Left ventricle myocardium superior (tissue), 1 donor: ENCODE data around the gene MOSMO. TPM values are rescaled to one million over a fixed set of nuclear protein-coding genes. Genes with fewer than 3 reads are reported as not detected.
"Not testable (repeated sequence)": the region's sequence is repeated elsewhere in the genome, so short reads cannot be mapped to it uniquely, and the experiment has no call there.

Experiments
- ATAC-seq: fragments of 200-7000 bp; cut with Tn5 transposase; one replicate; pipeline ENCODE4 v1.9.1; 2020; ENCODE audit warnings: mild to moderate bottlenecking, moderate library complexity
- DNase-seq: peaks from one replicate; pipeline ENCODE4 v3.0.0-alpha.2; 2020
- intact Hi-C: fragments of 100-400 bp; cut with micrococcal nuclease; formaldehyde crosslinking; loops from one replicate; pipeline ENCODE4 v1.11.0; 2022
- total RNA-seq: library from RNA; stranded (reverse); fragmentation: NEBNext Ultra II Directional; extraction: Animal tissue kit (Norgen Biotek cat#: 25700); gene quantifications from one replicate; pipeline ENCODE4 v1.2.1, GENCODE V29; 2021
- donor health status: DM: no; HTN: yes; CAD: no; lungs with severe emphysema.

MOSMO gene
- total RNA-seq, 1 donor from 2014 or later, result 11.3 TPM

DNA sequence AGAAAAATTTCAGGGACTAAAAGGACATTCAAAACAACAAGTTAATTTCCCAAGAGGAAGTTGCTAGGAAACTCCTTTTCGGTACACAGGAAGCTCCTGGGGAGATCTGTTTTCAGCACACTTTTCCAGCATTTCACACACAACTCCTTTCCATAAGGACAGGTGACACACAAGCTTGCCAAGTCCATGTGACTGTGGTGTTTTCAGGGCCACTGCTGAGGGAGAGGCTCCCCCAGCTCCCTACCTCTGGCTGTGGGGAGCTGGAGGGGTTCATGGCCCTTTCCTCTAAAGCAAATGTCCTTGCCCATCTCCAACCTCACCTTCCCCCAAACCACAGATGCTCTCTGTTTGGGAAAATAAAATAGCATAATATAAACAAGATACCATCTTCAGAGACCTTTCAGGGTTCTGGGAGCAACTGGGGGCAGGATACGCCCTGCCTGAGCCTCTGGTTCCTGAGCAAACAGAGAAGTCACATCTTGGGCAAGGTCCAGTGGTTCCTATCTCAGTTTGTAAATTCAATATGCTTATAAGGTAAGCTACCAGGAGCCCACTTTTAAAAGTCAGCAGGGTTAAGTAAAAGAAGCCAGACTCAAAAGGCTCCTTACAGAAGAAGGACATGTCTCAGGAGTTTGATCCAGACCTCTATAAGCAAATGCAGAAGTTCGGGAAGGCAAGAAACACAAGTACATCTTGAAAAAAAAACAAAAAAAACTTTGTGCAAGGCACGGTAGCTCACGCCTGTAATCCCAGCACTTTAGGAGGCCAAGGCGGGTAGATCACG is 10.0 kb upstream of the MOSMO start:
- no peak for ATAC-seq
- intact Hi-C loops, result loop anchor here (5.0 kb wide), 1 partner anchor 189 kb away; no protein-coding TSS in a partner anchor
- DNase-seq, result no peak

DNA sequence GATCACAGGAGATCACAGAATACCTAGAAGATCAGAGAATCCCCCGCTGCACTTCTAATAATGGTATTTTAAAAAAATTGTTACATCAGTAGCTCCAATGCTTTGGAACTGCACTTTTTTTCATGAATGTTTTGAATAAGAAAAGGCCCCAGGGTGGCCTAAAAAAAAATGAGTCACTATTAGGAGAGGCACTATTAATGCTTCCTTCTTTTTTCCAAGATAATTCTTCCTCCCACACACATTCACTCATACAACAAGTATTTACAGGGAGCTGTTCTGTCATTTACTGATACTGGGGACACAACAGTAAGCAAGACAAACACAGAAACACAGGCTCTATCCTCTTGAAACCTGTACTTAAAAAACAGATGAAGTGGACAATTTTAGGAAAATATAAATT is 6.3 kb upstream of the MOSMO start:
- intact Hi-C loops, result loop anchor here (5.0 to 10.0 kb wide), 3 partner anchors 76 to 293 kb away; partner anchors contain the start of gene POLR3E
- DNase-seq, result no peak
- peak; percentile 27 for ATAC-seq

DNA sequence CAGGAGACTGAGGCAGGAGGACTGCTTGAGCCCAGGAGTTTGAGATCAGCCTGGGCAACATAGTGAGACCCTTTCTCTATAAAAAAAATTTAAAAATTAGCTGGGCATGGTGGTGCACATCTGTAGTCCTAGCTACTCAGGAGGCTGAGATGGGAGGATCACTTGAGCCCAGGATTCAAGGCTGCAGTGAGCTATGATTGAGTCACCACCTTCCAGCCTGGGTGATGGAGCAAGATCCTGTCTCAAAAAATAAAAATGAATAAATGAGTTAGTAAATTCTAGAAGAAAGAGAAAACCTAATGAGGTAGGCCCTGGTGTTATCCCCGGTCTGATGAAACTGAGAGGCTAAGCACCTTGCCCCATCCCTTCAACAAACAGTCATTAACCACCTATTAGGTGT is 5.9 kb upstream of the MOSMO start:
- not testable (repeated sequence) for ATAC-seq, DNase-seq
- intact Hi-C loops, result loop anchor here (5.0 to 10.0 kb wide), 3 partner anchors 75 to 293 kb away; partner anchors contain the start of gene POLR3E

GRCh38 chr16:22003195-22003594 is 4.7 kb upstream of the MOSMO start:
- DNase-seq (no peak), ATAC-seq (no peak)
- intact Hi-C loops, result loop anchor here (5.0 to 10.0 kb wide), 3 partner anchors 74 to 292 kb away; partner anchors contain the start of gene POLR3E

DNA sequence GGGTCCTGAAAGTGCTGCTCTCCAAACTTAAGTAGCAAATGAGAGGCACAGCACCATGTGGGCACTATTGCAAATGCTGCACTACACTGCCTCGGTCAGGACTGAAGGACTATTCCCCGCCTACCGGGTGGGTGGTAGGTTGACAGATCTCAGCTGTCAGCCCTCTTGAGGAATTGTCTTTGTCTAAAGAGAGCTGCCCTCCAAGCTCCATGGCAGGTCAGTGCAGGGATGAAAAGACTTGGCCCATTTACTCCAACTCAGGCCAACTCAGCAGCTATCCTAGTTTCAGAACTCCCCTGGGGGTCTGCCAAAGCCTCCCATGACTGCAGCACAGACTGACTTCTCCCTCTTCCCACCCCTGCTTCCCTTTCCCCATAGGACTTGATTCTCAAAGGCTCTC is 3.6 kb upstream of the MOSMO start:
- ATAC-seq, result no peak
- DNase-seq, result no peak
- intact Hi-C loops, result loop anchor here (5.0 to 10.0 kb wide), 3 partner anchors 73 to 290 kb away; partner anchors contain the start of gene POLR3E

- DNase-seq (no peak), ATAC-seq (no peak)
- intact Hi-C loops, result loop anchor here (10.0 kb wide), 1 partner anchor 289 kb away; the partner anchor contains the start of gene POLR3E
These were observed 2.2 kb upstream of the MOSMO start for GRCh38 chr16:22005746-22006145.

GRCh38 chr16:22006636-22007035 is 1.3 kb upstream of the MOSMO start:
- DNase-seq (no peak), ATAC-seq (no peak)
- intact Hi-C loops, result loop anchor here (10.0 kb wide), 1 partner anchor 288 kb away; the partner anchor contains the start of gene POLR3E

- no peak for DNase-seq
- ATAC-seq, result no peak
- intact Hi-C loops, result loop anchor here (10.0 kb wide), 1 partner anchor 288 kb away; the partner anchor contains the start of gene POLR3E
These were observed 777 bp upstream of the MOSMO start for GRCh38 chr16:22007159-22007508.

DNA sequence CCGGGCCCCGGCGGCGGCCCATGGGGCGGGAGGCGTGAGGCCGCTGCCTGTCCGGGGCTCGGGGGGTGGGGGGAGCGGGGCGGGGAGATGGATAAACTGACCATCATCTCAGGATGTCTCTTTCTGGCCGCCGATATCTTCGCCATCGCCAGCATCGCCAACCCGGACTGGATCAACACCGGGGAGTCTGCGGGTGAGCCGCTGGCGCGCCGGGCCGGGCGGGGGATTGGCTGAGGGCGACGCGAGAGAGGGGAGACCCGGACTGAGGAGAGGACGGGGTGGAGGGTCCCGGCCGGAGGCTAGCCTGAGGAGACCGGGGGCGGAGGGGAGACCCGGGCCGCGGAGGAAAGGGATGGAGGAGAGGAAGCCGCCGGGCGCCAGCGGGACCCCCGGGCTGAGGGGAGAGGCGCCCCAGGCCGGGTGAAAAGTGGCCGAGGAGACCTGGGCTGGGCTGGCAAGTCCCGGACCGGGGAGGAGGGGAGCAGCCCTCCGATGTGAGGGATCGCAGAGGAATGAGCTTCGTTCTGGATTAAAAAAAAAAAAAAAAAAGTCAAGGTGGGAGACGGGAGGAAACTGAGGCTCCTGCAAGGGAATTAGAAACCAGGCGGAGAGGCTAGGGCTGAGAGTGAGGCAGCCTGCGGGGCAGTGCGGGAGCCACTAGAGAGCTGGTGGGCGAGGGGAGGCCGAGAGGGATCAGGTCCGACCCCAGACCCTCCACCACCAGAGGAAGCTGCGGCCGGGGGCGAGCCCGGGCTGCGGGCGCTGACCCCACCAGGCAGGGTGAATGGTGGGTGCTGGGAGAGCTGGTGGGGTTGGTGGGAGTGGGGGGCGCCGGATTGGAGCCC is 526 bp downstream of the MOSMO start:
- ATAC-seq, result peak; percentile 12
- intact Hi-C loops, result loop anchor here (10.0 kb wide), 1 partner anchor 286 kb away; the partner anchor contains the start of gene POLR3E
- peak; percentile 37 for DNase-seq

DNA sequence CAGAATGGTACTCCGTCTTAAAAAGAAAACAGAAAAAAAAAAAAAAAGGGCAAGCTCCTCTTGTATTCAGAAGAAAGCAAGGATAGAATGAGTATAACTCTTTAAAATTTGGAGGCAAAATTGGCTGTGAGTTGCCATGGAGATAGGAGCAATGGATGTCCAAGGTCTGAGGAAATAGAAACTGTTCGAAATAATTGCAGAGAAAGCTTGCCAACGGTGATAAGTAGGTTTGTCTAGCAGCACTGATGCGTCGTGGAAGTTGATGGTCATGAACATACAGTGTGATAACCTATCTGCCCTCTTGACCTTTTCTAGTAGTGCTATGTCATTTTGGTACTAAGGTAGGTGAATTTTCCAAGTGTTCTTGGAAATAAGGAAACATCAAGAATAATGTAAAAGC is 3.0 kb downstream of the MOSMO start:
- intact Hi-C loops, result no loop called here
- ATAC-seq (no peak), DNase-seq (no peak)

DNA sequence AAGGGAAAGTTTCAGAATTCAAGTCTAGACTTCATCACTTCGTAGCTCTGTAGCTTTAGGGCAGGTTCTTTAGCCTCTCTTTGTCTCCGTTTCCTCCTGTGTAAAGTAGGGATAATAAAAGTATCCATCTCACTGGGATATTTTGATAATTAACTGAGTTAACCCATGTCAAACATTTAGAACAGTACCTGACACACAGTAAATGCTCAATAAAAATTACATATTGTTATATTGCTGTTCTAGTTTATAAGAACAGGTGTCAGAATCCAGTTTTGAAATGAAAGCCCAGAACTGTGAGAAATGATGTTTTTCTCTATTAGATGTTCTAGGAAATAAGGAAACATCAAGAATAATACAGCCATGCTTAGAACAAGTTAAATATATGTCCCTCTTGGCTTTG is 4.3 kb downstream of the MOSMO start:
- ATAC-seq, result no peak
- DNase-seq, result no peak
- intact Hi-C loops, result no loop called here

DNA sequence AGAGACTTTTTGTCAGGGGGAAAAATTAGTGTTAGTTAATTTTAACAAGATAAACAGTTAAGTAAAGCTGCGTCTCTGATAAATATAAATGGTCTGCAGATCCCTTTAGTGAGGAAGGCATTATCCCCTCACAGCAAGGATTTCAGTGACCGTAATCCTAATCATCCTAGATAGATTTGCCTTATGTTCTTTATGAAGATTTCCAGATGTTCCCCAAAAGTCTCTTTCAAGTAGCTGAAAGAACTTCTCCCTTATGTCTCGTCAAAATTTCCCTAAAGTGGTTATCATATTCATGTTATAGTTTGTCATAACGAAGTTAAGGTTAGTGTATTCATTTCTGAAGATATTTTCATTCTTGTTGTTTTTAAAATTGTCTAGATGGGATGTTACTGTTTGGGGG is 5.6 kb downstream of the MOSMO start:
- intact Hi-C loops, result no loop called here
- DNase-seq (no peak), ATAC-seq (no peak)

DNA sequence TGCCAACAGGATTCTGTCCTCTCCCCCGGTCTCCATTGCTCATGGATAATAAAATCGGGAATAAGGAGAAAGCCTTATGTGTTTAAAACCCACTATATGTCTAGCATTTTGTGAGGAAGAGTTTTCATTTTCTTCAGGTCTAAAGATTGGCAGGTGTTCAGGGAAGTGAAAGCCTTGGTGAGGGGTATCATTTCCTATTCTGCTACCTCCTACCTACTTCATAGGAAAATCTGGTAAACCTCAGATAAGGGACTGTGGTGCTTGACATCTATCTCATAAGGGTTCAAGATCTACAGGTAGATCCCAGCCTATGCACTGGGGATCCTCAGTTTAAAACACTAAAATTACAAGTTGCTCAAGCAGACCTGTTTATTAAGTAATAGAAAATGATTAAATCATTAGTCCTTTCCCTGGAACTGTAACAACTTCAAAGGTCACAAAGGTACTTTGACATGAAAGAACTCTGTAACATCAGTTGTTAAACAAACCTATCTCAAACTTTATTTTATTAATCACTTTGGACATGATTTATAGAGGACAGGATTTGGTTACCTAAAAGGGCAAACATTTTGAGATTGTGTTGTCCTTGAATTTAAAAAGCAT is 6.5 kb downstream of the MOSMO start:
- no peak for ATAC-seq
- intact Hi-C loops, result no loop called here
- DNase-seq, result no peak

DNA sequence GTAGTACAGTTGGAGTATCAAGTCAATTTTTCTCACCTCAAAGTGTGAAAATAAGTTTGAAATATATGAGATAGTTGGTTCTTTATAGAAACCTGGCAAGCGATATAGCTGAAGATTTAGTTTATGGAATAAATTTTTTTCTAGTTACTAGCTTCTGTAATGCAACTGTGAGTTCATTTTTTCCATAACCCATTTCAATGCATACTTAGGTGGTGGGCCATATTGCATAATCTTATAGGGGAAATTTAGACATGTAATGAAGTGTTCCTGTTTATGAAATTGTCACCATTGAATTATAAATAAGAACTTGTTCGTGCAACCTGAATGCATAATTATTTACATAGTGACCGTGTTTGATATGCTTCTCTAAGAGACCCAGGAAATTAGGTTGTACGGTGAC is 9.0 kb downstream of the MOSMO start:
- no peak for DNase-seq
- ATAC-seq, result no peak
- intact Hi-C loops, result no loop called here

DNA sequence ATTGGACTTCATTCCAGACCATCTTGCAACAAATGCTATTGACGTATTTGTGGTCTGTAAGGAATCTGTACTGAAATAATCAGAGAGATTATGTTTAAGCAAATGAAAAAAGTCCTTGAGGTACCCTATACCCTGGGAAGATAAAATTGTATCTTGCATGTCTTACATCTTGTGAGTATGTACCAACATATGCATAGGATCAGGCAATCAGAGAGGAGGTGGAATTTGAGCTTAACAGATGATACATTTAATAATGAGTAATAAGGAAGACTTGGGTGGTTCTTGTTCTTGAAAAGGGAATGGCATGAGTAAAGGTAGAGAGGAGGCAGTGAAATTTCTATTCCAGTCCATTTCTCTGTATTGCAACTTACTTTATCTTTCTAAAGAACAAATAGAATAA is 10.6 kb downstream of the MOSMO start:
- DNase-seq, result no peak
- ATAC-seq, result no peak
- intact Hi-C loops, result no loop called here

DNA sequence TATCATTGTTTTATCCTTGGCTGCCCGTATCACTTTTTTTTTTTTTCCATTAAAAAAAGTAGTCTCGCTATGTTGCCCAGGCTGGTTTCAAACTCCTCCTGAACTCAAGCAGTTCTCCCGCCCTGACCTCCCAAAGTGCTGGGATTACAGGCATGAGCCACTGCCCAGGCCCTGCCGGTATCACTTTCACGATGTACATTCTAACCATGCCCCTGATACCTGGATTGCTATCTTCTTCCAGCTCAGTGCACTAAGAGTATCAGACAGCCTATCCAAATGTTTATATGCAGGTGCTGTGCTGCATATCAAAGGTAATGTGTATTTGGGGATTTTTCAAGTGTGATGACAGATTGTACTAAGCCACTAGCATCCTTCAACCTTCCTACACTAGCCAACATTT is 14.2 kb downstream of the MOSMO start:
- no peak for DNase-seq
- ATAC-seq, result no peak

GRCh38 chr16:22023505-22023904 is 15.6 kb downstream of the MOSMO start:
- no peak for DNase-seq
- intact Hi-C loops, result no loop called here
- ATAC-seq, result no peak

More for the DNA sequence above, 14.2 kb downstream of the MOSMO start:
- intact Hi-C loops, result no loop called here

DNA sequence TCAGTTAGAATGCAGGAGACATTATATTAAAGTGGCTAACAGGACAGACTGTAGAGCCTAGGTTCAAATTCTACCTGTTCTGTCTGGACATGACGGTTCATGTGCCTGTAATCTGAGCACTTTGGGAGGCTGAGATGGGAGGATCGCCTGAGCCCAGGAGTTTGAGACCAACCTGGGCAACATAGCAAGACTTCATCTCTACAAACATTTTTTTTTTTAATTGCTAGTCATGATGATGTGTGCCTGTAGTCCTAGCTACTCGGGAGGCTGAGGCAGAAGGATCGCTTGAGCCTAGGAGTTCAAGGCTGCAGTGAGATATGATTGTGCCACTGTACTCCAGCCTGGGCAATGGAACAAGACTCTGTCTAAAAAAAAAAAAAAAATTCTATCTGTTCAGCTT is 16.9 kb downstream of the MOSMO start:
- ATAC-seq, intact Hi-C loops, DNase-seq: not testable (repeated sequence)

GRCh38 chr16:22027633-22028032 is 19.7 kb downstream of the MOSMO start:
- DNase-seq (no peak), ATAC-seq (no peak)
- intact Hi-C loops, result no loop called here
